HepG2 (cell line): ENCODE results near the gene PRKCG. TPM values are rescaled to one million over a fixed set of nuclear protein-coding genes. Genes with fewer than 3 reads are reported as not detected.

Experiments
- ARNT2 ChIP-seq: sonication (generic); formaldehyde crosslinking; IDR thresholded peaks from 2 replicates; pipeline ENCODE4 v1.8.0; 2022; ENCODE audit warnings: mild to moderate bottlenecking, low read depth, missing genetic modification reagents, moderate library complexity
- DPF2 ChIP-seq: sonication (generic); formaldehyde crosslinking; IDR thresholded peaks from 2 replicates; pipeline ENCODE4 v1.4.0; 2020; ENCODE audit warnings: mild to moderate bottlenecking, low read depth, missing genetic modification reagents, borderline replicate concordance
- E2F1 ChIP-seq: sonication (generic); formaldehyde crosslinking; IDR thresholded peaks from 2 replicates; pipeline ENCODE4 v1.5.0; 2020; ENCODE audit warnings: missing genetic modification reagents
- IRF1 ChIP-seq: sonication (generic); formaldehyde crosslinking; IDR thresholded peaks from 2 replicates; pipeline ENCODE4 v1.4.0; 2020; ENCODE audit warnings: low read depth, mild to moderate bottlenecking, missing genetic modification reagents
- NFAT5 ChIP-seq: sonication (generic); formaldehyde crosslinking; IDR thresholded peaks from 2 replicates; pipeline ENCODE4 v1.4.0; 2020; ENCODE audit warnings: missing genetic modification reagents
- SETDB1 ChIP-seq: sonication (generic); formaldehyde crosslinking; IDR thresholded peaks from 2 replicates; pipeline ENCODE4 v1.5.1; 2020; ENCODE audit warnings: missing genetic modification reagents, mild to moderate bottlenecking, borderline replicate concordance
- TP53 ChIP-seq: sonication (generic); formaldehyde crosslinking; conservative IDR thresholded peaks from 2 replicates; pipeline ENCODE4 v1.4.0; 2020; ENCODE audit warnings: missing genetic modification reagents
- ZBTB26 ChIP-seq: IDR thresholded peaks from 2 replicates; pipeline ENCODE4 v1.6.1; 2016; ENCODE audit warnings: missing compliant biosample characterization, missing genetic modification reagents, borderline replicate concordance
- ZBTB49 ChIP-seq: sonication (generic); formaldehyde crosslinking; IDR thresholded peaks from 2 replicates; pipeline ENCODE4 v1.4.0; 2020; ENCODE audit warnings: missing genetic modification reagents, borderline replicate concordance
- ZKSCAN8 ChIP-seq: IDR thresholded peaks from 2 replicates; pipeline ENCODE4 v1.6.1; 2016; ENCODE audit warnings: borderline replicate concordance, missing genetic modification reagents, missing compliant biosample characterization
- ZNF12 ChIP-seq: sonication (generic); formaldehyde crosslinking; IDR thresholded peaks from 2 replicates; pipeline ENCODE4 v1.5.0; 2020; ENCODE audit warnings: missing genetic modification reagents
- ZNF33B ChIP-seq: sonication (generic); formaldehyde crosslinking; IDR thresholded peaks from 2 replicates; pipeline ENCODE4 v1.5.1; 2020; ENCODE audit warnings: mild to moderate bottlenecking, missing genetic modification reagents
- ZNF704 ChIP-seq: sonication (generic); formaldehyde crosslinking; IDR thresholded peaks from 2 replicates; pipeline ENCODE4 v1.8.1; 2023; ENCODE audit warnings: mild to moderate bottlenecking, inconsistent platforms, moderate library complexity, missing genetic modification reagents, borderline replicate concordance
- ZNF781 ChIP-seq: sonication (generic); formaldehyde crosslinking; IDR thresholded peaks from 2 replicates; pipeline ENCODE4 v1.5.1; 2020; ENCODE audit warnings: borderline replicate concordance, mild to moderate bottlenecking, missing genetic modification reagents; ENCODE audit errors: not compliant biosample characterization
- polyA plus RNA-seq, 8 experiments: library from polyadenylated mRNA; depleted of rRNA in 3 of 8; stranded (reverse) in 7 of 8; unstranded in 1 of 8; fragments of >200 nt; fragmentation: Illumina TruSeq in 4 of 8; extraction: Trizol in 4 of 8; gene quantifications; 2 replicates each; pipeline versions ENCODE4 v1.2.1 to v1.2.3, GENCODE V29; 2011 to 2016; ENCODE audit warnings: low read depth in 4 of 8, missing spikeins in 1 of 8, mixed read lengths in 1 of 8; ENCODE audit not compliant: insufficient read depth in 1 of 8
- total RNA-seq, 5 experiments: library from RNA; depleted of rRNA; stranded (reverse); fragments of >200 nt; fragmentation: Illumina TruSeq; extraction: Trizol; gene quantifications; 2 replicates each; pipeline ENCODE4 v1.2.3, GENCODE V29; 2016; ENCODE audit warnings: low read depth in 1 of 5

PRKCG gene
- total and polyA plus RNA-seq, 2 of the 13 experiments (the other 11 are each of a cell fraction or from before 2014, with no cell fraction given): 0.02 to 0.03 TPM

- no peak for TF ChIP-seq ZNF33B (CRISPR knock-in tag)
- TF ChIP-seq ZNF704: 0 out of 2 replicates have a peak, but pooled peaks have one; percentile 17
- no peak for TF ChIP-seq E2F1 (CRISPR knock-in tag)
- TF ChIP-seq ZNF781 (CRISPR knock-in tag): peak; percentile 20
- no peak for TF ChIP-seq IRF1 (CRISPR knock-in tag)
- TF ChIP-seq NFAT5 (CRISPR knock-in tag): no peak
- no peak for TF ChIP-seq TP53 (CRISPR knock-in tag)
- TF ChIP-seq ZBTB49 (CRISPR knock-in tag): no peak
- peak; percentile 89; the same call in 1 of the 2 replicates for TF ChIP-seq ZKSCAN8 (CRISPR knock-in tag)
- peak; percentile 25; the same call in 1 of the 2 replicates for TF ChIP-seq ZNF12 (CRISPR knock-in tag)
- peak; percentile 68; the same call in 1 of the 2 replicates for TF ChIP-seq ZBTB26
- peak; percentile 98 for TF ChIP-seq DPF2 (CRISPR knock-in tag)
- peak; percentile 66 for TF ChIP-seq ARNT2 (CRISPR knock-in tag)
- no peak for TF ChIP-seq SETDB1 (CRISPR knock-in tag)
Measured at GRCh38 chr19:53864308-53864836, 17.6 kb upstream of the PRKCG start (continued).
